CD4-positive, alpha-beta T cell (primary cell): ENCODE measurements around the gene PRR23C. TPM values are rescaled to one million over a fixed set of nuclear protein-coding genes. Genes with fewer than 3 reads are reported as not detected.

Source experiments
- ATAC-seq: fragments of 200-7000 bp; cut with Tn5 transposase; one replicate; pipeline ENCODE4 v1.10.0; 2022; ENCODE audit warnings: mild to moderate bottlenecking; ENCODE audit not compliant: poor library complexity
- CTCF ChIA-PET: fragments of 350-600 bp; sonication (Branson Sonifier 250); formaldehyde crosslinking; loops from one replicate; lab custom pipeline; 2021; ENCODE audit warnings: antibody characterized with exemption, inconsistent platforms; lab: Charles Lee
- POLR2A ChIA-PET: fragments of 350-600 bp; sonication (Branson Sonifier 250); formaldehyde crosslinking; loops from one replicate; lab custom pipeline; 2021; ENCODE audit warnings: antibody characterized with exemption, inconsistent platforms; lab: Charles Lee
- DNase-seq, 14 experiments: peaks; one replicate each; pipeline ENCODE4 v3.0.0-alpha.2; 2013 to 2020; ENCODE audit warnings: mixed read lengths in 2 of 14
- H3K27ac ChIP-seq, 2 donors: one replicate each; pipeline versions ENCODE4 v1.5.1 to v1.7.0; 2013; ENCODE audit warnings: low read length in 2 of 2, low read depth in 1 of 2, mild to moderate bottlenecking in 1 of 2
- H3K27me3 ChIP-seq, 2 experiments: 1 replicate in 1 of 2; 2 replicates in 1 of 2; pipeline versions ENCODE4 v1.6.1 to v1.7.0; 2013; ENCODE audit warnings: low read length in 2 of 2, control low read depth in 1 of 2, mild to moderate bottlenecking in 1 of 2, moderate library complexity in 1 of 2; ENCODE audit not compliant: insufficient read depth in 2 of 2, control insufficient read depth in 1 of 2
- H3K36me3 ChIP-seq: one replicate; pipeline ENCODE4 v1.6.1; 2013; ENCODE audit warnings: low read length, control low read depth; ENCODE audit not compliant: insufficient read depth
- H3K4me1 ChIP-seq: one replicate; pipeline ENCODE4 v1.6.1; 2013; ENCODE audit warnings: low read length, control low read depth; ENCODE audit not compliant: insufficient read depth
- H3K4me3 ChIP-seq: one replicate; pipeline ENCODE4 v1.5.1; 2013; ENCODE audit warnings: mild to moderate bottlenecking, low read length, moderate library complexity
- H3K9me3 ChIP-seq, 2 experiments: 1 replicate in 1 of 2; 2 replicates in 1 of 2; pipeline versions ENCODE4 v1.6.1 to v1.7.0; 2013; ENCODE audit warnings: low read length in 2 of 2, mild to moderate bottlenecking in 2 of 2, control low read depth in 1 of 2, moderate library complexity in 1 of 2; ENCODE audit not compliant: control insufficient read depth in 1 of 2, insufficient read depth in 1 of 2
- H3K27ac Mint-ChIP-seq: one replicate; pipeline ENCODE4 v1.8.0; 2020; ENCODE audit warnings: mixed read lengths
- H3K27me3 Mint-ChIP-seq: one replicate; pipeline ENCODE4 v1.8.0; 2021; ENCODE audit warnings: mixed read lengths
- H3K36me3 Mint-ChIP-seq: one replicate; pipeline ENCODE4 v1.8.0; 2021; ENCODE audit warnings: low read depth, mixed read lengths
- H3K4me1 Mint-ChIP-seq: one replicate; pipeline ENCODE4 v1.8.0; 2021; ENCODE audit warnings: low read depth, mixed read lengths
- H3K4me3 Mint-ChIP-seq: one replicate; pipeline ENCODE4 v1.8.0; 2020; ENCODE audit warnings: mild to moderate bottlenecking, mixed read lengths
- H3K9me3 Mint-ChIP-seq: one replicate; pipeline ENCODE4 v1.8.0; 2020; ENCODE audit warnings: mixed read lengths
- intact Hi-C, 2 experiments: fragments of 100-400 bp; cut with DNase I in 1 of 2; cut with micrococcal nuclease in 1 of 2; formaldehyde crosslinking; loops; one replicate each; pipeline versions ENCODE4 v1.15.1 to v1.9.0; 2023 to 2025; cut with DNase I, micrococcal nuclease
- total RNA-seq, 174 experiments: library from RNA in 2 of 174; stranded (reverse) in 2 of 174; gene quantifications; one replicate each; pipeline ENCODE4 v1.2.3 and lab custom pipeline; 2021 to 2026
- TF ChIP-seq, protein P1 (sequence below): fragments of 200-600 bp; IDR thresholded peaks from one replicate; pipeline ENCODE4 v1.8.0; 2022; ENCODE audit warnings: antibody characterized with exemption, mild to moderate bottlenecking

Gene PRR23C
- total RNA-seq, 2 experiments from 2014 or later: not detected

DNA sequence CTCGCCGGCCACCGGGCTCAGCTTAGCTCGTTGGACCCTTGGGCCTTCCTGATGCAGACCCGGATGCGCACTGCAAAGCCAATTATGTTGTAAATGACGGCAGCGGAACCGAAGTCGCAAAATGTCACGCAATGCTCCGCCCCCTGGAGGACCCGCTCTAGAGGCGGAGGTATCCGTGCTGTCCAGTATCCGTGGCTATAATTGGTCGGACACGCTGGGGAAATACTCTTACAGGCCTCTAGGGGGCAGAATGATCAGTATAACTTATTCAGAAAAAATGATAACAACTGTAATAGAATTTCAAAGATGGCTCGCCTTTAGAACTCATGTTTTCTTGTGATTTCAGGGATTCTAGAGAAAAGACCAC lies 23.8 kb downstream of the PRR23C start, which contains the start of gene PRR23B:
Gene PRR23B (minus strand): TSS at position 59 of the 367 bp plus-strand sequence. CDS start 265 bp downstream, outside the sequence.
- peaks cover 5% of the 10 kb centered on the region for H3K9me3 Mint-ChIP-seq
- Histone ChIP-seq H3K4me3 (no peak within 1 kb of the TSS), H3K9me3 (peaks cover 0 to 32% of the 10 kb centered on the region in 2 experiments), H3K4me1 (no peaks in the 10 kb centered on the region), H3K36me3 (no peaks in the 10 kb centered on the region), H3K27ac (no peak within 1 kb of the TSS), H3K27me3 (no peaks in the 10 kb centered on the region)
- no peak within 1 kb of the TSS for H3K4me3 Mint-ChIP-seq
- TF ChIP-seq, protein P1, sequence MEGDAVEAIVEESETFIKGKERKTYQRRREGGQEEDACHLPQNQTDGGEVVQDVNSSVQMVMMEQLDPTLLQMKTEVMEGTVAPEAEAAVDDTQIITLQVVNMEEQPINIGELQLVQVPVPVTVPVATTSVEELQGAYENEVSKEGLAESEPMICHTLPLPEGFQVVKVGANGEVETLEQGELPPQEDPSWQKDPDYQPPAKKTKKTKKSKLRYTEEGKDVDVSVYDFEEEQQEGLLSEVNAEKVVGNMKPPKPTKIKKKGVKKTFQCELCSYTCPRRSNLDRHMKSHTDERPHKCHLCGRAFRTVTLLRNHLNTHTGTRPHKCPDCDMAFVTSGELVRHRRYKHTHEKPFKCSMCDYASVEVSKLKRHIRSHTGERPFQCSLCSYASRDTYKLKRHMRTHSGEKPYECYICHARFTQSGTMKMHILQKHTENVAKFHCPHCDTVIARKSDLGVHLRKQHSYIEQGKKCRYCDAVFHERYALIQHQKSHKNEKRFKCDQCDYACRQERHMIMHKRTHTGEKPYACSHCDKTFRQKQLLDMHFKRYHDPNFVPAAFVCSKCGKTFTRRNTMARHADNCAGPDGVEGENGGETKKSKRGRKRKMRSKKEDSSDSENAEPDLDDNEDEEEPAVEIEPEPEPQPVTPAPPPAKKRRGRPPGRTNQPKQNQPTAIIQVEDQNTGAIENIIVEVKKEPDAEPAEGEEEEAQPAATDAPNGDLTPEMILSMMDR: no peak
- no peaks in the 10 kb centered on the region for H3K36me3 Mint-ChIP-seq
- intact Hi-C loops: no loop called here
- ATAC-seq: no peak
- H3K27me3 Mint-ChIP-seq: peaks cover 11% of the 10 kb centered on the region
- POLR2A ChIA-PET: no interaction called here
- CTCF ChIA-PET: no interaction called here
- H3K27ac Mint-ChIP-seq: no peak within 1 kb of the TSS
- no peaks in the 10 kb centered on the region for H3K4me1 Mint-ChIP-seq
- DNase-seq: peak in 1 of 14 experiments; percentile 3

DNA sequence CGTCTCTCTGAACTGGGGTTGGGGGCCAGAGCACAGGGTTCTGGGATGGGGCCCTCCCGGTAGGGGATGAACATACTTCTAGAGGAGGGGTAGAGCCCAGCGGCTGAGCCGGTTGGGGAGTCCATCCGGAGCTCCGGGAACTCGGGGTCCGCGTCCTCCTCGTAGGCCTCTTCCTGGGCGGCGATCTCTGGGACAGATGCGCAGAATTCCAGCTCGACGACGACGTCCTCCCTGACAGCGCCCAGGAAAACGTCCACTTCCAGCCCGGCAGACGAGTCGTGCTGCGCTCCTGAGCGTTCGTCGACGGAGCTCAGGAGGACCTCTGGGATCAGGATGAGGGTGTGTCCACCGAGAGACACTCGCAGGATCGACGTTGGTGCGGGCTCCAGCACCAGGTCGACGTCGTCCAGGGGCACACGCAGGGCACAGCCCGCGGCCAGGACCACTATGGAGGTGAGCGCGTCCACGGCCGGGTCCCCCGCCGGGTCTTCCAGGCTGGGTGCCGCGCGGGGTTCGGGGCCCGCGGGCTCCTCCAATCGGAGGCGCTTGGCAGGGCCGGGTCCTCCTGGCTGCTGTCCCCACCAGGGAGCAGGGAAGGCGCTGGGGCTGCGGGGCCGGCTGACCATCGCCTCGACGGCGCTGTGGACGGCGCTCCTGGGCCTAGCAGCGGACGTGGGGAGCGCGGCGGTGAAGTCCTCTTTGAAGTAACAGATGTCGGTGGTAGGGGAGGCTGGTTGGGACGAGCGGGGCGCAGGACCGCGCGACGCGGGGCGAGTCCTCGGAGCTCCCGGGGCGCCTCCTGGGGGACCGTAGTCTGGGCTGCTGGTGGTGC lies 24.4 kb downstream of the PRR23C start:
- Histone ChIP-seq H3K36me3 (no peaks in the 10 kb centered on the region), H3K4me3 (no peak overlapping the region), H3K9me3 (peaks cover 0 to 32% of the 10 kb centered on the region in 2 experiments), H3K27ac (no peak overlapping the region), H3K27me3 (no peaks in the 10 kb centered on the region), H3K4me1 (no peaks in the 10 kb centered on the region)
- TF ChIP-seq, protein P1: no peak
- DNase-seq (peak in 1 of 14 experiments; percentile 4), ATAC-seq (no peak)
- no peak overlapping the region for H3K27ac Mint-ChIP-seq
- H3K36me3 Mint-ChIP-seq: no peaks in the 10 kb centered on the region
- no peak overlapping the region for H3K4me3 Mint-ChIP-seq
- H3K27me3 Mint-ChIP-seq: peaks cover 11% of the 10 kb centered on the region
- CTCF ChIA-PET: no interaction called here
- peaks cover 5% of the 10 kb centered on the region for H3K9me3 Mint-ChIP-seq
- intact Hi-C loops: no loop called here
- POLR2A ChIA-PET: no interaction called here
- no peaks in the 10 kb centered on the region for H3K4me1 Mint-ChIP-seq

DNA sequence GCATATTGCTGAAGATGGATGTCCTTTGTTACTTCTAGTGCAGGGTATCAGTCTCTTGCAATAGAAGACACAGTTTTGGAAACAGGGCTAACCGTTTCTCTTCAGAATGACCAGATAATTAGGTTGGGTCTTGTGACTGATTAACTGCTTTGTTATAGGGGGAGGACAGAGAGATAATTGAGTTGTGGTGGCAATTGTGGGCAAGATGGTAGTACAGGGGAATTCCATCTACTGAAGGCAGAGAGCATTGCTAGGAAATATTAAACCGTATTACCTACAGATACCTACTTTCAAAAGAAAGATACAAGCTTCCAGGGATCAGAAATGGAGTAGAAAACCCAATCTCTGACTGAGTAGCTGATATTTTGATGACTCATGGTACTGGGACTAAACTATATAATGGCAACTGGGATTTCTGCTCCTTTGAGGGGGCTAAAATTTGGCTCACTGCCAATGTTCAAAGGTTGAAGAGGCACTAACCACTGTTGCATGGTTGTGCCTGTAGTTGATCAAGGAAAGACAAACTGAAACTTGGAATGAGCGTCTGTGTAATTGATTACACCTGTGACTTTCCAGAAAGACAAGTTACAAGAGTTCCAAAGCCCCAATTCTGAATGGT lies 28.2 kb downstream of the PRR23C start:
- POLR2A ChIA-PET: no interaction called here
- ATAC-seq (no peak), DNase-seq (no peak)
- Histone ChIP-seq H3K4me1 (no peaks in the 10 kb centered on the region), H3K9me3 (peaks cover 0 to 19% of the 10 kb centered on the region in 2 experiments), H3K27ac (no peak overlapping the region), H3K4me3 (no peak overlapping the region), H3K27me3 (no peaks in the 10 kb centered on the region), H3K36me3 (no peaks in the 10 kb centered on the region)
- Mint-ChIP-seq H3K4me3 (no peak overlapping the region), H3K4me1 (no peaks in the 10 kb centered on the region), H3K9me3 (peaks cover 15% of the 10 kb centered on the region), H3K27me3 (peaks cover 15% of the 10 kb centered on the region), H3K27ac (no peak overlapping the region), H3K36me3 (no peaks in the 10 kb centered on the region)
- CTCF ChIA-PET: no interaction called here
- intact Hi-C loops: no loop called here
- TF ChIP-seq, protein P1: no peak
